Hematopoietic multipotent progenitor cell (in vitro differentiated cells): Measurements from ENCODE around the gene MARCHF7. TPM values are rescaled to one million over a fixed set of nuclear protein-coding genes. Genes with fewer than 3 reads are reported as not detected.
A peak's percentile ranks its signal among the peaks of the same experiment; 100 is the strongest.
"Not testable (repeated sequence)": the region's sequence is repeated elsewhere in the genome, so short reads cannot be mapped to it uniquely, and the experiment has no call there.

ENCODE experiments used
- DNase-seq, 3 donors: peaks; one replicate each; pipeline ENCODE4 v3.0.0-alpha.2; 2011 to 2015; ENCODE audit warnings: low read depth in 2 of 3, low spot score in 2 of 3
- total RNA-seq: library from RNA; depleted of rRNA; stranded (reverse); fragments of >200 nt; gene quantifications from one replicate; pipeline ENCODE4 v1.2.3, GENCODE V29; 2012

The MARCHF7 gene
- total RNA-seq, 1 donor: 59.2 TPM

DNA sequence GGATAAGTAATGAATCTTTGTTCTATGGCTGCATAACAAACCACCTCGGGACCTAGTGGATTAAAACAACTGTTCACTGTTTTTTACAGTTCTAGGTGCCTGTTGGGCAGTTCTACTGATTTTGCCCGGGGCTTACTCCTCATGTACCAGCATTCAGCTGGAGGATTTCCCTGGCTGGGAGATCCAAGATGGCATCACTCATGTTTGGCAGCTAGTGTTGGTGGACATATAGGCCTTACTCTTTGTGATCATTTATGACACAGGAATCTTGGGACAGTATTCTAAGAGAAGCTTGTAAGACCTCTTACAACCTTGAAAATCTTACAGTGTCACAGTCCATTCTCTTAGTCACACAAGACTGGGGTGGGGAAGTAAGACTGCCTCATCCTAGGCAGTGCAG, 4.6 kb downstream of the MARCHF7 start:
- no peak for DNase-seq

DNA sequence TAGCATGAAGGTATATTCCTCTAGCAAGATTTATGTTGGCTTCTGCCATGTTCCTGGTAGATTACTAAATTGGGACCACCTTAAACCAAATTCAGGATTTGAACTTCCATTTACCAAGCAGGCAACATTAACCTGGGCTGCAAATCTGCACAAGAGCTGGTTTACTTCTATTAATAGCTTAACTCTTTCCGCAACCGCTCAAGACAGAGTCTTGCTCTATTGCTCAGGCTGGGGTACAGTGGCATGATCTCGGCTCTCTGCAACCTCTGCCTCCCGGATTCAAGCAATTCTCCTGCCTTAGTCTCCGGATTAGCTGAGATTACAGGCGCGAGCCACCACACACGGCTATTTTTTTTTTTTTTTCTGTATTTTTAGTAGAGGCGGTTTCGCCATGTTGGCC, 8.4 kb downstream of the MARCHF7 start:
- no peak for DNase-seq

DNA sequence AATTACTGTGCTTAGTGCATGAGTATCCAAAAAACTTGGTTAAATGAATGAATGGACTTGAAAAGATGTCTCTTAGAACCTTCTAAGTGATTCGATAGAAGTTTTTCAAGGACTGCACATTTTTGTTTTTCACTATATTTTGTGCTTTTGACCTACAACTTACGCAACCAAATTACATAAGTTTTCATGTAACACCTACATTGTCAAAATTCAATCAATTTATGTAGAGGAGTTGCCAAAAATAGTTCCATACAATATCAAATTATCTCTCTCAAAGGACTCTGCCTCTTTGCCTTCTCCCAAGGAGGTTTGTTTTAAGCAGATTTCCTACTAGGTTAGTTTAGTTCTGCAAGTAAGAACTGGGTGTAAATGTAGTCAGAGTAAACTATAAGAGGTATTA, 10.3 kb downstream of the MARCHF7 start:
- DNase-seq: no peak

DNA sequence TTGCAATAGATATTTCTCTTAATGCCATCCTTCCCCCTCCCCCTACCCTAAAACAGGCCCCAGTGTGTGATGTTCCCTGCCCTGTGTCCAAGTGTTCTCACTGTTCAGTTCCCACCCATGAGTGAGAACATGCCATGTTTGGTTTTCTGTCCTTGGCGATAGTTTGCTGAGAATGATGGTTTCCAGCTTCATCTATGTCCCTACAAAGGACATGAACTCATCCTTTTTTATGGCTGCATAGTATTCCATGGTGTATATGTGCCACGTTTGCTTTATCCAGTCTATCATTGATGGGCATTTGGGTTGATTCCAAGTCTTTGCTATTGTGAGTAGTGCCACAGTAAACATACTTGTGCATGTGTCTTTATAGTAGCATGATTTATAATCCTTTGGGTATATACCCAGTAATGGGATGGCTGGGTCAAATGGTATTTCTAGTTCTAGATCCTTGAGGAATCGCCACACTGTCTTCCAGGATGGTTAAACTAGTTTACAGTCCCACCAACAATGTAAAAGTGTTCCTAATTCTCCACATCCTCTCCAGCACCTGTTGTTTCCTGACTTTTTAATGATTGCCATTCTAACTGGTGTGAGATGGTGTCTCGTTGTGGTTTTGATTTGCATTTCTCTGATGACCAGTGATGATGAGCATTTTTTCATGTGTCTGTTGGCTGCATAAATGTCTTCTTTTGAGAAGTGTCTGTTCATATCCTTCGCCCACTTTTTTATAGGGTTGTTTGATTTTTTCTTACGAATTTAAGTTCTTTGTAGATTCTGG, 12.7 kb downstream of the MARCHF7 start:
- not testable (repeated sequence) for DNase-seq

DNA sequence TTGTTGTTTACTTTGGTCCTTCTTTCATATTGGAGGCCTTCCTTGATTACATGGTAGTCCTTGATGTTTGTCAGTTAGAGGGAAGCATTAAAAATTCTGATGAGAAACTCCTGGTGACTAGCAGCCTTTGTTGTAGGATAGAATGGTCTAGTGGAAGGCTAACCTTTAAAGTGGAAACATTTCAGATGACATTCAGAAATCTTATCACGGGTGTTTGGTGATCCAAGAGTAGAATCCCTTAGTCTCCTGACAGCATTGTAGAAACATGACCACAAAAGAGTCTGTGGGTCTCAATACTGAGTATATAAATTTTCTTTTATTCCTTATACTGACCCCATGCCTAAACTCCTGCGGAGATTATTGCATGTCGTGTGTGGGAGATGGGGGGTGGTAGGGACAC, 13.4 kb downstream of the MARCHF7 start:
- DNase-seq: no peak

DNA sequence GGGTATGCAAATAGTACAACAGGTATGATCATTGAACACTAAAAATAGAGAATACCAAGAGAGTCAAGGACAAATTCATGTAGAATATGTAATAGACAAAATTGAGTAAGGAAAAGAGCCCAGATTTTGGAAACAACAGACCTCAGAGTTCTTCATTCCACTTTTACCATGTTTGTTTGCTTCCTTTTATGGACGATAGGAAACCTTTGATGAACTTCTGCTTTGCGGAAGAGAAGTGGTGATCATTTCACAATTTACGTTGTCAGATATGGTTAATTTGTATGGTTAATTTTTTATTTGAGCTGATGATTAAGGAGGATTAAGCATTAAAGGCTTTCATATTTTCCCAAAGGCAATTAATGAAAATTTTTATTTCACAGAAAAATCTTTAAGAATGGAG, 16.3 kb downstream of the MARCHF7 start:
- no peak for DNase-seq

DNA sequence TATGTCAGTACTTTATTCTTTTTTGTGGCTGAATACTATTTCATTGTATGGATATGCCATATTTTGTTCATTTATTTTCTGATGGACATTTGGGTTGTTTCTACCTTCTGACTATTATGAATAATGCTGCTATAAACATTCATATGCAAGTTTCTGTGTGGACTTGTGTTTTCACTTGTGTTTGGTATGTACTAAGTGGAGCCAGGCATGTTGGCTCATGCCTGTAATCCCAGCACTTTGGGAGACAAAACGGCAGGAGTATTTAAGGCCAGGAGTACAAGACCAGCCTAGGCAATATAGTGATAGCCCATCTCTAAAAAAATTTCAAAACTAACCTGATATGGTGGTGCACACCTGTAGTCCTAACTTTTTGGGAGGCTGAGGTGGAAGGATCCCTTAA, 23.3 kb downstream of the MARCHF7 start:
- DNase-seq: no peak

DNA sequence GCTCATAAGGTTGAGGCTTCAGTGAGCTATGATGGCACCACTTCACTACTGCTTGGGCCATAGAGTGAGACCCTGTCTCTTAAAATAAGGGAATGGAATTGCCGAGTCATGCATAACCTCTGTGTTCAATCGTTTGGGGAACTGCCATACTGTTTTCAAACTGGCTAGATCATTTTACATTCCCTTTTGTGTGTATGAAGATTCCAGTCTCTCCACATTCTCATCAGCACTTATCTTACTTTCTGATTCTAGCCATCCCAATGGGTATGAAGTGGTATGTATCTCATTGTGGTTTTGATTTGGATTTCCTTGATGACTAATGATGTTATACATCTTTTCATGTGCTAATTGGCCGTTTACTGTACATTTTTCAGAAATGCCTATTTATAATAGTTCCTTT, 23.7 kb downstream of the MARCHF7 start:
- no peak for DNase-seq

DNA sequence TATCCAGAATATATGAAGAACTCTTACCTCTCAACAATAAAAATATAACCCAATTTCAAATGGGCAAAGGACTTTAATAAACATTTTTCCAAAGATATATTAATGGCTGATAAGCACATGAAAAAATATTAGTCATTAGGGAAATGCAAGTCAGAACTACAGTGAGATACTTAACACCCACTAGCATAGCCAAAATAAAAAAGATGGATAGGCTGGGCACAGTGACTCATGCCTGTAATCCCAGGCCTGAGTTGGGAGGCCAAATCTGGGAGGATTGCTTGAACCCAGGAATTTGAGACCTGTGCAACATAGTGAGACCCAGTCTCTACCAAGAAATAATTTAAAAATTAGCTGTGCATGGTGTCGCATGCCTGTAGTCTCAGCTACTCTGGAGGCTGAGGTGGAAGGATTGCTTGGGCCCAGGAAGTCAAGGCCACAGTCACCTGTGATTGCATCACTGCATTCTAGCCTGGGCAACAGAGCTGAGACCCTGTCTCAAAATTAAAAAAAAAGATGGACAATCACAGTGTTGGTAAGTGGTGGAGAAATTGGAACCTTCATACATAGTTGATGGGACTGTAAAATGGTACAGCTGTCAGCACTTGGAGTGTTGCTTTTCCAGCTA, 25.1 kb downstream of the MARCHF7 start:
- DNase-seq: no peak

DNA sequence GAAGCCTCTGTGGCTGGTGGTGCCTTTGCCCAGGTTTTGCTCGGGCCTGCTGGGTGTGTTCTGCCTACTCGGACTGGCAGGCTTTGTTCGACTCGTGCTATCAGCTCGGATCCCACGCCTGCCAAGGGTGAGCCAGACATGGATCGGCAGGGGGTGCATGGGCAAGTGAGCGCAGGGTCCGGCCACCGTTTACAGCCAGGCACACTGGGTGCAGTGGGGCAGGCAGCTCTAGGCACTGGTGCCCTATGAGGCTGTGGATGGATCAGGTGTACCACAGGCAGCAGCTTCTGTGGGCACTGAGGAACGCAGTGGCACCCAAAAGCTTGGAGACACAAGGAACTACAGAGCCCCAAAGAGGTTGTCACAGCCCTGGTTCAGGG, 25.6 kb downstream of the MARCHF7 start:
- DNase-seq: no peak

DNA sequence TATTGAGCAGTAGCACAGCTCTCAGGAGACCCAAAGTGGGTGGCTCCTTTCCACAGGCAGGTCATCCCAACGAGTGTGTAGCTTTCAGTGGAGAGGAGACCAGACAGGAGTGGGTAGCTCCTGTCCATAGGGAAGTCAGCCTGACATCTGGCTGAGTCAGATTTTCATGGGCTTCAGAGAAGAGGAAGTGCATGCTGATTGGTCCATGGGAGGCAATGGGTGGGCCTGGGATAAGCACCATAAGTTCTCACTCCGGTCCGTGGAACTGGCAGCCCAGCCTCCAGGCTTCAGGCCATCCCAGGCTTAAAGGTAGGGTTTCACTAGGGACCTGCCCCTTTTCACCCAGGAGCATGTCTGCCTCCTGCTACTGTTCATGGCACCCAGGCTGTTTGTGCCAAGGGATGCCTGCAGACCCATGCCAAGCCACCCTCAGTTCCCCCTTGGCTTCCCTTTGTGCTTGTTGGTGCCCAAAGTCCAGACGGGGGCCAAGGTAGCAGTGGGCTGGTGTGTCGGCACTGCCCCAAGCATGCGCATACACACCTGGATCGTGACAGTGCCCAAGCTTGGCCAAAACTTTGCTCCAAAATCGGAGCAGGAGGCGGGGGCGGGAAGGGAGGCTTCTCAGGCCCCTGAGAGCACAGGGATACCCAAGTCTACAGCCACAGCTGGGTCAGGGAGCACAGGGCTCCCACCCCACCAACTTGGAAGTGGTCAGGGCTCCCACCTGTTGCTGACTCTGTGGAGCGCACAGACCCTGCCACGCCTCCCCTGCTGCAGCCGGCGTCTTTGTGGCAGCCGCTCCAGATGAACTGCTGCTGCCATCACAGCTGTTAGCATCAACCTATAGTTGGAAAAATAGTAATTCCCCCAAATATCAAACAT, 26.4 kb downstream of the MARCHF7 start:
- peak in 1 of 3 donors; percentile 21 for DNase-seq

DNA sequence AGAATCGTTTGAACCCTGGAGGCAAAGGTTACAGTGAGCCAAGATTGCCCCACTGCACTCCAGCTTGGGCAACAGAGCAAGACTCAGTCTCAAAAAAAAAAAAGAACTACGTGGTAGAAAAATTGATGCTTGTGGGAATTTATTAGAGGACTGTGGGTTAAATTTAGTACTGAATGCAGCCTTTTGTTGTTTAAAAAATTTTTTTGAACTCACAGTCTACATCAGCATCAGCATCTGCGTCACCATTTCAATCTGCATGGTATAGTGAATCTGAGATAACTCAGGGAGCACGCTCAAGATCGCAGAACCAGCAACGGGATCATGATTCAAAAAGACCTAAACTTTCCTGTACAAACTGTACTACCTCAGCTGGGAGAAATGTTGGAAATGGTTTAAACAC, 30.5 kb downstream of the MARCHF7 start:
- no peak for DNase-seq

DNA sequence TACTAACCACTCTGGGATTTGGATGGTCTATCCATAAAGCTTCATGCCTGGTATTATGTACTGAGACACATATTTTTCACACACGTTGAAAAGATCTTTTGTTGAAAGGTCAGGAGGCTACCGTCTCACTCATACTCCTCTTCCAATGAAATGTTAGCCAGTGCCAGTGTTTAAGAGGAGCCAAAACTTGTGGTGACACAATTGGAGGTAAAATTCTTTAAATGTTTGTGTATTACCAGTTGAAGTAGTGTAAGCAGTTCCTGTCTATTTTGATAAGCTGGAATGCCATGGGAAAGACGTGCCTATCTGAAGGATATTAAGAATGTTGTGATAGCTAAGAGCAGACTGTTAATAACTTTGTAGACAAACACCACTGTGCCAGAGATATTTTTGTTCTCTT, 32.1 kb downstream of the MARCHF7 start:
- no peak for DNase-seq

DNA sequence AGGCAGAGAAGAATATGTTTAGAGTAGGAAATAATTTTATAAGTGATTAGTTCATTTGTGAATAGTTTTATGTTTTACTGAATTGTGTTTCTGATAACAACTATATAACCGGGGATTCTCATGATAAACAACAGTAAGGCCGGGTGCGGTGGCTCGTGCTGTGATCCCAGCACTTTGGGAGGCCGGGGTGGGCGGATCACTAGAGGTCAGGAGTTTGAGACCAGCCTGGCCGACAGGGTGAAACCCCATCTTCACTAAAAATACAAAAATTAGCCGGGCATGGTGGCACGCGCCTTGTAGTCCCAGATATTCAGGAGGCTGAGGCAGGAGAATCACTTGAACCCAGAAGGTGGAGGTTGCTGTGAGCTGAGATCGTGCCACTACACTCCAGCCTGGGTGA, 32.9 kb downstream of the MARCHF7 start:
- DNase-seq: not testable (repeated sequence)

DNA sequence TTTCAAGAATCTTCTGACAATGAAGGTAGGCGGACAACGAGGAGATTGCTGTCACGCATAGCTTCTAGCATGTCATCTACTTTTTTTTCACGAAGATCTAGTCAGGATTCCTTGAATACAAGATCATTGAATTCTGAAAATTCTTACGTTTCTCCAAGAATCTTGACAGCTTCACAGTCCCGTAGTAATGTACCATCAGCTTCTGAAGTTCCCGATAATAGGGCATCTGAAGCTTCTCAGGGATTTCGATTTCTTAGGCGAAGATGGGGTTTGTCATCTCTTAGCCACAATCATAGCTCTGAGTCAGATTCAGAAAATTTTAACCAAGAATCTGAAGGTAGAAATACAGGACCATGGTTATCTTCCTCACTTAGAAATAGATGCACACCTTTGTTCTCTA, 35.8 kb downstream of the MARCHF7 start:
- no peak for DNase-seq

DNA sequence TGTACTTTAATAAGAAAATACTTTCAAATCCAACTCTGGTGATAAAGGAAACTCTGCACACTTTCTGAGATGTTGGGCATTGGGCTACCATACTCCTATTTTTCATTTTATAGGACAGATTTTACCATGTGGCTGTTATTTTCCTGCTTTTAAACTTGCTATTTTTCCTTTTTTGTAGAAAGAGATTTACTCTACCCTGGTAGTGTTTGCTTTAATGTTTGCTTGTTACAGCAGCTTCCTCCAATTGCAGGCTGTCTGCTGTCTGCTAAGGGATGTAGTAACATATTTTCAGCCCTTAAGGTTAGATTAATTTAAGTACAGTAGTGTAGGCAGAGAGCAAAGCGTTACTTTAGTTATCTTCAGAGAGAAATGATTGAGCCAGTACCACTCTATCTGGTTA, 38.6 kb downstream of the MARCHF7 start:
- DNase-seq: no peak

DNA sequence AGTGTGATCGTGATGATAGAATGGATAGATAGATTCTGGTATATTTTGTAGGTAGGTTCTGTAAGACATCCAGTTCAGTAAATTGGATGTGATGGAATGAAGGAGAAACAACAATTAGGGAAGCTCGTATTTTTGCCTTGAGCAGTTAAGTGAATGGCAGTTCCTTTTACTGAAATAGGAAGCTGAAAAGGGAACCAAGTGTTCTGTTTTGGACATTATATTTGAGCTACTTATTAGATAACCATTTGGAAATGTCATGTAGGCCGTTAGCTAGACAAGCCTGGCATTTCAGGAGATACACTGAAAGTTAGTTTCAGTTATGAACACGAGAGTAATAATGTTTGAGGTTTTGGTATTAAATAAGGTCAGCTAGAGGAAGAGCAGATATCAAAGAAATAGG, 41.5 kb downstream of the MARCHF7 start:
- DNase-seq: peak in 2 of 3 donors; percentile 45 to 72

DNA sequence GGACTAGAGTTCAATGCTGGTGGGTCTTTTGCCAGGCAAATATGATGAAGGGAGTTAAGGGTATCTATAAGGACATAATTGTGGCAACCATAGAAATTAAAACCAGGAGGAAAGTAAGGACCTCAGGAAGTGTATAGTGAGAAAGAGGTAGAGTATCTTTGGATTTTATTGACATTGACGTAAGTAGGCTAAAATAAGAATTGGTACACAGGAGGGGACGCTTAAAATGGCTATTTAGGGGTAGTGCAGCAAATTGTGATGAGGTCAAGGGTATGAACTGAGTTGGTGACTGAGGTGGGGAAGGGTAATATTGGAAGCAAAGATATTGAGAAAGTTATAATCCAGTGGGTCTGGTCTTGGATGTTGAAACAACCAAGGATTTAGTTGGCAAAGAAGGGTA, 42.7 kb downstream of the MARCHF7 start:
- DNase-seq: no peak

DNA sequence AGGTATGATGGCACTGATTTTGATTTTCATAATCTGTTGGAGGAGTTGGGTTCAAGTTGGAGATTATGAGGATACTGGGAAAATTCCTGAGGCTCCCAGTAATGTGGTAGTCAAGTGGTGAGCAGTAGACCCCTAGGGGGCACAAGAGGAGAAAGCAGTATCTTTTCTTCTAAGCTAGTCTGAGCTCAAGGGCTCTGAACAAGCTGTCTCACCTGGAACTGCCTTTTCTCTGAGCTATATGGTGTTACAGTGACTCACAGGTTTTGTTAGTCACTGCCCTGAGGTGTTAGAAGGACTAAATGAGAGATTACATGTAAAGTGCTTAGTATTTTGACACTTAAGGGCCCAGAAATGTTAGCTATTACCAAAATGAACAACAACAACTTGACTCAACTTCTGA, 43.5 kb downstream of the MARCHF7 start:
- peak in 2 of 3 donors; percentile 32 to 39 for DNase-seq

DNA sequence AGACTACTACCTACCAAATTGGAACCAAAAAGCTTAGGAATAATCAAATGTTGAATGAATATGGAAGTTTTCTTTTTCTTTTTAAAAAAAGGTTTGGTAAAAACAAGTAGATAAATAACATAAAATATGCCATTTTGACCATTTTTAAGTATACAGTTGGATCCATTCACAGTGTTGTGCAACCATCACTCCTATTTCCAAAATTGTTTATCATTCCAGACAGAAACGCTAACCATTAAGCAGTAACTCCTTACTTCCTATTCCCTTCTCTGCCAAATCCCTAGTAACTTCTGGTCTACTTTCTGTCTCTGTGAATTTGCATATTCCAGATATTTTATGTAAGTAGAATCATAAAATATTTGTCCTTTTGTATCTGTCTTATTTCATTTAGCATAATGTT, 45.9 kb downstream of the MARCHF7 start:
- DNase-seq: no peak

DNA sequence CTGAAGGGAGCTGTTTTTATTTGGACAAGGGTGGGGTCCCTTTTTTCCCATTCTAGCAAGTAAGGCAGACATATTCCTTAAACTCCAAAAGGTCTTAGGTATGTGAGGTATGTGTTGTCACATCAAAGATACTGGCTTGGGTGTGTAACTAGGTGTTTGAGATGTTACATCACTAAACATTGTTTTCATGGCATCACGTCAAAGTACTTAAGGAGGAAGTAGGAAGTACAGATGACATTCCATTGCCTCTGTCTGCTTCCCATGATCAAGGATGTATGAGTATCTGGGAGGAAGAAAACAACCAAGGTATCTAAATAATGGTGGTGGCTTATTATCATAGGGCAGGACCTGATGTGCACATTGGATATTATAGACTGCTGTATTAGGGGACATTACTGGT, 46.4 kb downstream of the MARCHF7 start:
- no peak for DNase-seq

DNA sequence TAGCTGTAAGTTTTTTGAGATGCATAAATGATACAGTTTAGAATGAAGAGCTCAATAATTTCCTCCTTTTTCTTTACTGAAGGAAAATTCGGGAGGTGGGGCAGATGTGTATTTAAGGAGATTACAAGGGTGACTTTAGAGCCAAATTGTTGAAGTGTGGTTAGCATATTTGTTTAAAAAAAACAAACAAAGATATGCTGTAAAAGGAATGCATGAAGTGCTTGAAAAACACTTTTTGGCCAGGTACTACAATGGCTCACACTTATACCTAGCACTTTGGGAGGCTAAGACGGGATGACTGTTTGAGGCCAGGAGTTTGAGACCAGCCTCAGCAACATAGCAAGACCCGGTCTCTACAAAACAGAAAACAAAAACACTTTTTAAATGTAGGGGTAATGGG, 47.3 kb downstream of the MARCHF7 start:
- DNase-seq: no peak
